ENCODE measurements around the gene KMT2C. TPM values are rescaled to one million over a fixed set of nuclear protein-coding genes. Genes with fewer than 3 reads are reported as not detected.
"Not testable (repeated sequence)": the region's sequence is repeated elsewhere in the genome, so short reads cannot be mapped to it uniquely, and the experiment has no call there.

KMT2C gene
- total and polyA plus RNA-seq, 9 donors, result 14.0 to 109 (median 74.0) TPM

DNA sequence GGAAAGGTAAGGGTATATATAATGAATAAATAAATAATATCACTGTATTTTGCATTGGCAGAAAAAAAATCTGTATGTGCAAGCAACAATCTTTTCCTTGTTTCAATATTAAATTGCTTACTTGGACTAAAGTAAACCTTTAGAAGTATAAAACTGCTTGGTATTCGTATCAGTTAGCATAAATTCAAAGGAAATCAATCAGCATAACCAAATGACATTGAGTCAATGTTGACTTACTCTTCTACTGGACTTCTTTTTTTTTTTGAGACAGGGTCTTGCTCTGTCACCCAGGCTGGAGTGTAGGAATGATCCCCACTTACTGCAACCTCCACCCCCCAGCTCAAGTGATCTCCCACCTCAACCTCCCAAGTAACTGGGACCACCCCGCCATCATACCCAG, 42.3 kb upstream of the KMT2C start:
- H3K27me3 ChIP-seq, result no peaks in the 10 kb centered on the region
- 93 to 94% (median 94%) methylated on average over 2 of the region's 2 CpGs for WGBS, 3 donors
- no peaks in the 10 kb centered on the region for H3K9me3 ChIP-seq
- H3K4me1 ChIP-seq (ENCODE audit: insufficient read depth), result no peaks in the 10 kb centered on the region
- no peak overlapping the region for H3K4me3 ChIP-seq
- no peaks in the 10 kb centered on the region for H3K36me3 ChIP-seq
- intact Hi-C loops (cut with DNase I), result no loop called here
- no peak overlapping the region for H3K27ac ChIP-seq
- TF ChIP-seq, protein P1, sequence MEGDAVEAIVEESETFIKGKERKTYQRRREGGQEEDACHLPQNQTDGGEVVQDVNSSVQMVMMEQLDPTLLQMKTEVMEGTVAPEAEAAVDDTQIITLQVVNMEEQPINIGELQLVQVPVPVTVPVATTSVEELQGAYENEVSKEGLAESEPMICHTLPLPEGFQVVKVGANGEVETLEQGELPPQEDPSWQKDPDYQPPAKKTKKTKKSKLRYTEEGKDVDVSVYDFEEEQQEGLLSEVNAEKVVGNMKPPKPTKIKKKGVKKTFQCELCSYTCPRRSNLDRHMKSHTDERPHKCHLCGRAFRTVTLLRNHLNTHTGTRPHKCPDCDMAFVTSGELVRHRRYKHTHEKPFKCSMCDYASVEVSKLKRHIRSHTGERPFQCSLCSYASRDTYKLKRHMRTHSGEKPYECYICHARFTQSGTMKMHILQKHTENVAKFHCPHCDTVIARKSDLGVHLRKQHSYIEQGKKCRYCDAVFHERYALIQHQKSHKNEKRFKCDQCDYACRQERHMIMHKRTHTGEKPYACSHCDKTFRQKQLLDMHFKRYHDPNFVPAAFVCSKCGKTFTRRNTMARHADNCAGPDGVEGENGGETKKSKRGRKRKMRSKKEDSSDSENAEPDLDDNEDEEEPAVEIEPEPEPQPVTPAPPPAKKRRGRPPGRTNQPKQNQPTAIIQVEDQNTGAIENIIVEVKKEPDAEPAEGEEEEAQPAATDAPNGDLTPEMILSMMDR (IDR thresholded peaks at IDR 0.05), result no peak
- no peak for TF ChIP-seq EP300 (IDR thresholded peaks at IDR 0.05)
- DNase-seq, result no peak

DNA sequence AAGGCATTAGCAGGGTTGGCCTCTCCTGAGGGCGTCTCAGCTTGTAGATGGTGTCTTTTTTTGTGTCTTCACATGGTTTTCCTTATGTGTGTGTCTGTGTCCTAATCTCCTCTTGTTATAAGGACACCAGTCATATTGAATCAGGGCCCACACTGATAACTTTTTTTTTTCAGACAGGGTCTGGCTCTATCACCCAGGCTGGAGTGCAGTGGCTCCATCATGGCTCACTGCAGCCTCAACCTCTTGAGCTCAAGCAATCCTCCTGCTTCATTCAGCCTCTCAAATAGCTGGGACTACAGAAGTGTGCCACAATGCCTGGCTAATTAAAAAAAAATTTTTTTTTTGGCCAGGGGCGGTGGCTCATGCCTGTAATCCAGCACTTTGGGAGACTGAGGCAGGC, 41.3 kb upstream of the KMT2C start:
- Histone ChIP-seq H3K36me3 (no peaks in the 10 kb centered on the region), H3K4me3 (no peak overlapping the region), H3K27me3 (no peaks in the 10 kb centered on the region), H3K27ac (no peak overlapping the region), H3K9me3 (no peaks in the 10 kb centered on the region), H3K4me1 (ENCODE audit: insufficient read depth) (no peaks in the 10 kb centered on the region)
- TF ChIP-seq EP300 (IDR thresholded peaks at IDR 0.05) (no peak), POLR2A (IDR thresholded peaks at IDR 0.05) (no peak)
- TF ChIP-seq, protein P1 (IDR thresholded peaks at IDR 0.05), result no peak
- no peak for DNase-seq
- WGBS, 3 donors, result 83 to 91% (median 91%) methylated on average over 2 of the region's 2 CpGs
- intact Hi-C loops (cut with DNase I), result no loop called here

DNA sequence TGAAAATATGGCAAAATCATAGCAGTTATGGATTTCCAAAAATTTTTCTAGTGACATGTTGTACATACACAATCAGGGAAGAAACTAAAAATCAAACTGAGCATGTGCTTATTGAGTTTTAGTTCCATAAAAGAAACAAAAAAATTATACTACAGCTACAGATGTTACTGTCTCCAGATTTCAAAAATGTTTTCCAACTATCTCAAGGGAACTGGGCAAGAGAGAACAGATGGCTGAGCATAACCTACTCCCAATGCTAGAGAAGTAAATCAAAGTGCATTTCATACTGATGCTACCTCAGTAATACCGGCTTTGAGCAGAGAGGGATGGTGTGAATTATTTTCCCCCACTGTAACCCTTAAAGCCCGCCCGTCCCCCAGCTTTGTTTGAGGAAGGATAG, 40.7 kb upstream of the KMT2C start:
- H3K36me3 ChIP-seq, result no peaks in the 10 kb centered on the region
- WGBS, 3 donors, result 45 to 58% (median 50%) methylated on average over 3 of the region's 3 CpGs
- no peak overlapping the region for H3K4me3 ChIP-seq
- TF ChIP-seq POLR2A (IDR thresholded peaks at IDR 0.05), result no peak
- TF ChIP-seq, protein P1 (IDR thresholded peaks at IDR 0.05), result no peak
- TF ChIP-seq EP300 (IDR thresholded peaks at IDR 0.05), result no peak
- no peaks in the 10 kb centered on the region for H3K9me3 ChIP-seq
- no peaks in the 10 kb centered on the region for H3K27me3 ChIP-seq
- intact Hi-C loops (cut with DNase I), result no loop called here
- H3K4me1 ChIP-seq (ENCODE audit: insufficient read depth), result no peaks in the 10 kb centered on the region
- DNase-seq, result no peak
- H3K27ac ChIP-seq, result no peak overlapping the region

DNA sequence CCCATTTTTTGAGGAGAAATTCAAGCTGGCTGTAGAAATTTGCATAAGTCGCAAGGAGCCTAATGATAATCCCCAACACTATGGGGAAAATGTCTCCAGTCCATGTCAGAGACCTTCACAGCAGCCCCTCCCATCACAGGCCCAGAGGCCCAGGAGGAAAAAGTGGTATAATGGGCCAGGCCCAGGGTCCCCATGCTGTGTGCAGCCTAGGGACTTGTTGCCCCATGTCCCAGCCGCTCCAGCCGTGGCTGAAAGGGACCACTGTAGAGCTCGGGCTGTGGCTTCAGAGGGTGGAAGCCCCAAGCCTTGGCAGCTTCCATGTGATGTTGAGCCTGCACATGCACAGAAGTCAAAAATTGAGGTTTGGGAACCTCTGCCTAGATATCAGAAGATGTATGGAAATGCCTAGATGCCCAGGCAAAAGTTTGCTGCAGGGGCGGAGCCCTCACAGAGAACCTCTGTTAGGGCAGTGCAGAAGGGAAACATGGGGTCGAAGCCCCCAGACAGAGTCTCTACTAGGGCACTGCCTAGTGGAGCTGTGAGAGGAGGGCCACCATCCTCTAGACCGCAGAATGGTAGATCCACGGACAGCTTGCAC, 35.3 kb upstream of the KMT2C start:
- WGBS, 3 donors, result 96 to 99% (median 99%) methylated on average over 8 of the region's 8 CpGs
- DNase-seq; H3K4me1 ChIP-seq (ENCODE audit: insufficient read depth); H3K9me3 ChIP-seq; intact Hi-C loops (cut with DNase I); H3K27me3 ChIP-seq; H3K36me3 ChIP-seq; H3K27ac ChIP-seq; H3K4me3 ChIP-seq: not testable (repeated sequence)

DNA sequence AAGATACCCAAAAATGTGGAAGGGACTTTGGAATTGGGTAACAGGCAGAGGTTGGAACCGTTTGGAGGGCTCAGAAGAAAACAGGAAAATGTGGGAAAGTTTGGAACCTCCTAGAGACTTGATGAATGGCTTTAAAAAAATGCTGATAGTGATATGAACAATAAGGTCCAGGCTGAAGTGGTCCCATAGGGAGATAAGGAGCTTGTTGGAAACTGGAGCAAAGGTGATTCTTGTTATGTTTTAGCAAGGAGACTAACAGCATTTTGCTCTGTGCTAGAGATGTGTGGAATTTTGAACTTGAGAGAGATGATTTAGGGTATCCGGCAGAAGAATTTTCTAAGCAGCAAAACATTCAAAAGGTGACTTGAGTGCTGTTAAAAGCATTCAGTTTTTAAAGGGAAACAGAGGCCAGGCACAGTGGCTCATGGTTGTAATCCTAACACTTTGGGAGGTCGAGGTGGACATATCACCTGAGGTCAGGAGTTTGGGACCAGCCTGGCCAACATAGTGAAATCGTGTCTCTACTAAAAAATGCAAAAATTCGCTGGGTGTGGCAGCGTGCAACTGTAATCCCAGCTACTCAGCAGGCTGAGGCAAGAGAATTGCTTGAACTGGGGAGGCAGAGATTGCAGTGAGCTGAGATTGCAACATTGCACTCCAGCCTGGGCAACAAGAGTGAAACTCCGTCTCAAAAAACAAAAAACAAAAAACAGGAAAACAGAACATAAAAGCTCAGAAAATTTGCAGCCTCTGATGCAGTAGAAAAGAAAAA, 34.6 kb upstream of the KMT2C start:
- H3K36me3 ChIP-seq; H3K27me3 ChIP-seq; H3K4me3 ChIP-seq; H3K9me3 ChIP-seq; intact Hi-C loops (cut with DNase I); H3K27ac ChIP-seq; DNase-seq; H3K4me1 ChIP-seq (ENCODE audit: insufficient read depth): not testable (repeated sequence)
- 49 to 69% (median 68%) methylated on average over 7 of the region's 7 CpGs for WGBS, 3 donors

DNA sequence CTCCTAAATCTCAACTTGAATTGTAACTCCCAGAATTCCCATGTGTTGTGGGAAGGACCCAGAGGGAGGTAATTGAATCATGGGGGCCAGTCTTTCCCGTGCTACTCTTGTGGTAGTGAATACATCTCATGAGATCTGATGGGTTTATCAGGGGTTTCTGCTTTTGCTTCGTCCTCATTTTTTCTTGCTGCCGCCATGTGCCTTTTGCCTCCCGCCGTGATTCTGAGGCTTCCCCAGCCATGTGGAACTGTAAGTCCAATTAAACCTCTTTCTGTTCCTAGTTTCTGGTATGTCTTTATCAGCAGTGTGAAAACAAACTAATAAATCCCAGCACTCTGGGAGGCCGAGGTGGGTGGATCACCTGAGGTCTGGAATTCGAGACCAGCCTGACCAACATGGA, 33.8 kb upstream of the KMT2C start:
- intact Hi-C loops (cut with DNase I); H3K4me1 ChIP-seq (ENCODE audit: insufficient read depth); H3K9me3 ChIP-seq; H3K27me3 ChIP-seq; DNase-seq; H3K36me3 ChIP-seq; H3K27ac ChIP-seq; H3K4me3 ChIP-seq: not testable (repeated sequence)
- 82 to 86% (median 83%) methylated on average over 7 of the region's 7 CpGs for WGBS, 3 donors
